Mucosa of rectum (tissue), 2 donors: ENCODE results near the gene KCNH2.
"Not testable (repeated sequence)": the region's sequence is repeated elsewhere in the genome, so short reads cannot be mapped to it uniquely, and the experiment has no call there.

Source experiments
- H3K27ac ChIP-seq, 2 donors: one replicate each; pipeline ENCODE4 v1.7.0; 2013; ENCODE audit warnings: inconsistent platforms in 2 of 2, low read depth in 2 of 2, low read length in 2 of 2
- H3K27me3 ChIP-seq, 2 donors: one replicate each; pipeline ENCODE4 v1.7.0; 2013; ENCODE audit warnings: low read length in 2 of 2; ENCODE audit not compliant: control insufficient read depth in 2 of 2, insufficient read depth in 2 of 2
- H3K36me3 ChIP-seq, 2 donors: one replicate each; pipeline ENCODE4 v1.7.0; 2013; ENCODE audit warnings: low read length in 2 of 2; ENCODE audit not compliant: control insufficient read depth in 2 of 2, insufficient read depth in 2 of 2
- H3K4me1 ChIP-seq, 2 donors: one replicate each; pipeline ENCODE4 v1.7.0; 2013; ENCODE audit warnings: low read length in 2 of 2, mild to moderate bottlenecking in 1 of 2; ENCODE audit not compliant: control insufficient read depth in 2 of 2, insufficient read depth in 2 of 2
- H3K4me3 ChIP-seq, 2 donors: one replicate each; pipeline ENCODE4 v1.7.0; 2013; ENCODE audit warnings: low read length in 2 of 2
- H3K9ac ChIP-seq, 2 donors: one replicate each; pipeline ENCODE4 v1.7.0; 2013; ENCODE audit warnings: low read length in 2 of 2, low read depth in 1 of 2, mild to moderate bottlenecking in 1 of 2
- H3K9me3 ChIP-seq, 2 donors: one replicate each; pipeline ENCODE4 v1.7.0; 2013; ENCODE audit warnings: low read length in 2 of 2; ENCODE audit not compliant: control insufficient read depth in 2 of 2
- donor health status: healthy.
- donor health status: Normal muscosa, but diverticular disease.

The KCNH2 gene

DNA sequence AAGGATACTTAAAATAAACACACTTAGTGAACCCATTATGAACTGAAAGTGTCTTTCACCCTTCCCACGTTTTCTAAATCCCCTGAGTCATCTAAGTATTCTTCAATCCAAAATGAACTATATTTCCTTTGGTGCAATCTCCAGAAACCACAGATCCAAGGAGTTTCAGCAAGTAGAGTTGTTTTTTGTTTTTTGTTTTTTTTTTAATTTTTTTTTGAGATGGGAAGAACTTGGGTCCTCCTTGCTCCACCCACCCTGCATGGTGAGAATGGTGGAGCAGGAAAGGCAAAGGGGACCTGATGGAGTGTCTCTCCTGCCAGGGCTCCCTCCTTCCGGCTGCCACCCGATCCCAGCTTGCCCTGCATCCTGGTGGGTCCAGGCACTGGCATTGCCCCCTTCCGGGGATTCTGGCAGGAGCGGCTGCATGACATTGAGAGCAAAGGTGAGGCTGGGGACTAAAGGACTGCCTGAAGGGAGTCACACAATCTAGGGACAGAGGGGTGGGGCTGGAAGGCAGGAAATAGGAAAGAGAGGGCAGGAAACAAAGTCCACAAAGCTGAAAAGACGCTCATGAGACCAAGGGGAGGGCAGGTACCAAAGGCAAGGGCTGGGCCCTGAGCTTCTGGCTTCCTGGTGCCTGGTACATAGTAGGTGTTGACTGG, 34.0 kb upstream of the KCNH2 start:
- no peak overlapping the region for H3K4me3 ChIP-seq
- no peak overlapping the region for H3K9ac ChIP-seq
- peak overlapping the region; percentile 46 to 56 for H3K27ac ChIP-seq
- H3K27me3 ChIP-seq = no peaks in the 10 kb centered on the region
- peaks cover 12 to 29% of the 10 kb centered on the region in 2 donors for H3K4me1 ChIP-seq
- H3K9me3 ChIP-seq = no peaks in the 10 kb centered on the region
- no peaks in the 10 kb centered on the region for H3K36me3 ChIP-seq

DNA sequence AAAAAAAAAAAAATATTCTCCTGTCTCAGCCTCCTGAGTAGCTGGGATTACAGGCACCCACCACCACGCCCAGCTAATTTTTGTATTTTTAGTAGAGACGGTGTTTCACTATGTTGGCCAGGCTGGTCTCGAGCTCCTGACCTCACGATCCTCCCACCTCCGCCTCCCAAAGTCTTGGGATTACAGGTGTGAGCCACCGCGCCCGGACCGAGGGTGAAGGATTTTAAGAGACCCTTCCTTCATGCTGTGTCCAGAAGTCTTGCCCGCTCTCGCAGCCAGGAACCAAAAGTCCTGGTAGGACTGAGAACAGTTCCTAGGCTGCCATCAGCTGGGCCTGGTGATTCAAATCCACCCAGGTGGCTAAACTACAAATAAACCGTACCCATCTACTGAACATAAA, 33.5 kb upstream of the KCNH2 start:
- not testable (repeated sequence) for H3K27me3 ChIP-seq, H3K9me3 ChIP-seq, H3K4me3 ChIP-seq, H3K36me3 ChIP-seq, H3K27ac ChIP-seq, H3K9ac ChIP-seq
- H3K4me1 ChIP-seq = peaks cover 12 to 29% of the 10 kb centered on the region in 2 donors

DNA sequence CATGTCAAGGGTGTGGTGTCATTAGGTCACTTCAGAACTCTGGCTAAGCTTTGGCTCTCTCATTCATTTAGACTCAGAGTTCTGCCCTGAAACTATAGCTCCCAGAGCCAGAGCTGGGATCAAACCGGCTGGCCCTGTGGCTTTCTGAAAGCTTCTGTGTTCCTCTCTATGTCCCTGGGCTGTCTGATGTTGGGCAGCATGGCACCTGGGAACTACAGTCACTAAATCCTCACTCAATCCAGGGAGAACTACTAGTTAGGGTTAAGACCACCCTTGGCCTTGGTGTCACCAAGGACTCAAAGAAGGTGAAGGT, 32.9 kb upstream of the KCNH2 start:
- Histone ChIP-seq H3K9me3 (no peaks in the 10 kb centered on the region), H3K4me3 (no peak overlapping the region), H3K27me3 (no peaks in the 10 kb centered on the region), H3K36me3 (no peaks in the 10 kb centered on the region), H3K9ac (no peak overlapping the region), H3K27ac (no peak overlapping the region), H3K4me1 (peaks cover 12 to 29% of the 10 kb centered on the region in 2 donors)

DNA sequence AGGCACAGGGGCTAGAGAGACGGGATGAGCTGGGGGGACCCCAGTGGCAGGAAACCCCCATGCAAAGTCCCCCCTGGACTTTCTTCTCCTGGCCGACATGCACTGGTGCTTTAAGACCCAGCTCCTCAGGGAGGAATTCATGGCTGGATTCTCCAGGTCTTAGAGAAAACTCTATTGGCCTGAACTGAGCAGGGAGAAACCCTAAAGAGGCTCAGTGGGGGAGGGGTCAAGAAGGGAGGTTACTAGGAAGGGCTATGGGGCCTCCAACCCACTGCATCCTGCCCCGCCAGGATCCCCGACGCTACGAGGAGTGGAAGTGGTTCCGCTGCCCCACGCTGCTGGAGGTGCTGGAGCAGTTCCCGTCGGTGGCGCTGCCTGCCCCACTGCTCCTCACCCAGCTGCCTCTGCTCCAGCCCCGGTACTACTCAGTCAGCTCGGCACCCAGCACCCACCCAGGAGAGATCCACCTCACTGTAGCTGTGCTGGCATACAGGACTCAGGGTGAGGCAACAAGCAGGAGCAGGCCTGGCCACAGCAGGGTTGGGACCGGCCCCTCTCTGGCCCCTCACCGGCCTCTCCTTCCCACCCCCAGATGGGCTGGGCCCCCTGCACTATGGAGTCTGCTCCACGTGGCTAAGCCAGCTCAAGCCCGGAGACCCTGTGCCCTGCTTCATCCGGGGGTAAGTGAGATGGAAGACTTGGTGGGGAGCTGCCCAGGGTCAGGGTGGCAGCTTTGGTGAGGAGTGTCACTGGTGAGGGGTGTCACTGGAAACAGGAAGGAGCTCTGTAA, 32.4 kb upstream of the KCNH2 start:
- no peak overlapping the region for H3K27ac ChIP-seq

DNA sequence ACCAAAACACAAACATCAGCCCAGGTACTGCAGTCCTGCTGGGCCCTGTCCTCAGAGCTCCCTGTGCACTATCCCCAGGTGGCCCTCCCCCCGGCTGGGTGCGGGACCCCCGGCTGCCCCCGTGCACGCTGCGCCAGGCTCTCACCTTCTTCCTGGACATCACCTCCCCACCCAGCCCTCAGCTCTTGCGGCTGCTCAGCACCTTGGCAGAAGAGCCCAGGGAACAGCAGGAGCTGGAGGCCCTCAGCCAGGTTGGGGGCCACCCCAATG, 31.9 kb upstream of the KCNH2 start:
- H3K36me3 ChIP-seq = no peaks in the 10 kb centered on the region
- H3K9ac ChIP-seq = no peak overlapping the region
- H3K27ac ChIP-seq = no peak overlapping the region
- no peak overlapping the region for H3K4me3 ChIP-seq
- H3K9me3 ChIP-seq = no peaks in the 10 kb centered on the region
- peaks cover 12 to 29% of the 10 kb centered on the region in 2 donors for H3K4me1 ChIP-seq
- no peaks in the 10 kb centered on the region for H3K27me3 ChIP-seq

More for the DNA sequence above, 32.4 kb upstream of the KCNH2 start:
- Histone ChIP-seq H3K27me3 (no peaks in the 10 kb centered on the region), H3K36me3 (no peaks in the 10 kb centered on the region), H3K4me1 (peaks cover 12 to 29% of the 10 kb centered on the region in 2 donors), H3K9ac (no peak overlapping the region), H3K9me3 (no peaks in the 10 kb centered on the region), H3K4me3 (no peak overlapping the region)

DNA sequence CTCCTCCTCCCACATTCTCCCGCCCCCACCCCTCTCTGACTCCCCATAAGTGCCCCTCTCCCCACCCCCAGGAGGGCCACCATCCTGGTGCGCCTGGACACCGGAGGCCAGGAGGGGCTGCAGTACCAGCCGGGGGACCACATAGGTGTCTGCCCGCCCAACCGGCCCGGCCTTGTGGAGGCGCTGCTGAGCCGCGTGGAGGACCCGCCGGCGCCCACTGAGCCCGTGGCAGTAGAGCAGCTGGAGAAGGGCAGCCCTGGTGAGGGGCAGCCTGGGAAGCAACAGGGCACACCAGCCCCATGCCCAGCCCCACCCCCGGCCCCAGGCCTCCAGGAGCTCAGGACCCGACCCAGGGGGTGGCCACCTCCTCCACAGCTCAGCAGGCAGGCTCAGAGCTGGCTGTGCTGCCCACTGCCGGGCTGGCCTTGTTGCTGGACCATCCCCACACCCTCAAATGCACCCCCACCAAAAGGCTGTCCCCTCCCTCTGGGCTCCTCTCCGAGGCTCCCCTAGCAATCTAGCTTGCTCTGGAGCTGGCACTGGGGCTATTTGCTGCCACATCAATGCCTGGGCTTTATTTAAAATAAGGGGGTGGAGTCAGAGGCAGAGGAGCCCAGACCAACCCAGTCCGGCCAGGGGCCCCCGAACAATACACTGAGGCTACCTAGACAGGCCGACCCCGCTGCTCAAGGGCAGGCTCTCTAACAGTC, 31.4 kb upstream of the KCNH2 start:
- Histone ChIP-seq H3K27ac (no peak overlapping the region), H3K4me3 (no peak overlapping the region), H3K27me3 (no peaks in the 10 kb centered on the region), H3K9me3 (no peaks in the 10 kb centered on the region), H3K9ac (no peak overlapping the region), H3K36me3 (no peaks in the 10 kb centered on the region), H3K4me1 (peaks cover 12 to 29% of the 10 kb centered on the region in 2 donors)

DNA sequence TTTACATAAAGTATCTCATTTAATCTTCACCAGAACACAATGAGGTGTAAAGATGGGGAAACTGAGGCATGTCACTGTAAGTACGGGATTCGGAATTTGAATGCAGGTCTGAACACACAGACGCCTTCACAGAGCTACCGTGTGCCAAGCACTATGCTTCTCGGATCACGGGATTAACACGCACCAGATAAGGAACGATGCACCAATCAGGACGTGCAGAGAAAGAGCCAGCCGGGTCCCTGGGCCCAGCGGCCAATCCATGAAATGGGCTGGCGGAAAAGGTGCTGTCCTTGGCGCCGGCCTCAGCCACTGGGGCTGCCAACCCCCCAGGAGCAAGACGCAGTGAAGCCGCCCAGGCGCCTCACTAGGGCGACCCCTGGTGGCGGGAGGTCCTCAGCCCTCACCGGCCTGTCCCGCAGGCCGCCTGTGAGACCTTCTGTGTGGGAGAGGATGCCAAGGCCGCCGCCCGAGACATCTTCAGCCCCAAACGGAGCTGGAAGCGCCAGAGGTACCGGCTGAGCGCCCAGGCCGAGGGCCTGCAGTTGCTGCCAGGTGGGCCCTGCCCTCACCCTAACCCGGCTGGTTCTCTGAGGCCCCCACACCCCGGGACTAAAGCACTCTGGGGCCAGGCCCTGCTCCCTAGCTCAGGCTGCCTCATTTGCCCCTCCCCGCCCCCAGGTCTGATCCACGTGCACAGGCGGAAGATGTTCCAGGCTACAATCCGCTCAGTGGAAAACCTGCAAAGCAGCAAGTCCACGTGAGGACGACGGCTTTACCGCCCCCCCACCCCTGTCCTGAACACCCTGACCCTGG, 30.6 kb upstream of the KCNH2 start:
- peak overlapping the region in 1 of 2 donors; percentile 32 for H3K9ac ChIP-seq
- H3K36me3 ChIP-seq = no peaks in the 10 kb centered on the region
- H3K9me3 ChIP-seq = no peaks in the 10 kb centered on the region
- no peaks in the 10 kb centered on the region for H3K27me3 ChIP-seq
- H3K4me3 ChIP-seq = peak overlapping the region; percentile 41 to 68
- peaks cover 12 to 24% of the 10 kb centered on the region in 2 donors for H3K4me1 ChIP-seq
- peak overlapping the region in 1 of 2 donors; percentile 13 for H3K27ac ChIP-seq

DNA sequence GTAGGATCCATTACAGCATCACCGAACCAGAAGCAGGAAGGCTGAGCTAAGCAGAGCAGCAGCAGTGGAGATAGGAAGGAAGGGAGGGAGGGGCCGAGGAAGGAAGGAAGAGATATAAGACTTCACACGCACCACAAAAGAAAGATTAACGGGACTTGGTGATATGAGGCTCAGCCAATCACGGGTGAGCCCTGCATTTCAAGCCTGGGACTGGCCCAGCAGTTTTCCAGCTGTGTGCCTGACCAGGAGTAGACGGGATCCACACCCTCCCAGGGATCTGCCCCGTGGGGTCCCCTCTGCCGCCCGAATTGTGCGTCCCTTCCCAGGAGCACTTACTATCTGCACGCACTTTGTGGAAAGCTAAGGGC, 30.0 kb upstream of the KCNH2 start:
- no peaks in the 10 kb centered on the region for H3K9me3 ChIP-seq
- H3K9ac ChIP-seq = no peak overlapping the region
- H3K27me3 ChIP-seq = no peaks in the 10 kb centered on the region
- H3K36me3 ChIP-seq = no peaks in the 10 kb centered on the region
- peak overlapping the region in 1 of 2 donors; percentile 13 for H3K27ac ChIP-seq
- H3K4me1 ChIP-seq = peaks cover 15 to 22% of the 10 kb centered on the region in 2 donors
- peak overlapping the region; percentile 41 to 68 for H3K4me3 ChIP-seq

DNA sequence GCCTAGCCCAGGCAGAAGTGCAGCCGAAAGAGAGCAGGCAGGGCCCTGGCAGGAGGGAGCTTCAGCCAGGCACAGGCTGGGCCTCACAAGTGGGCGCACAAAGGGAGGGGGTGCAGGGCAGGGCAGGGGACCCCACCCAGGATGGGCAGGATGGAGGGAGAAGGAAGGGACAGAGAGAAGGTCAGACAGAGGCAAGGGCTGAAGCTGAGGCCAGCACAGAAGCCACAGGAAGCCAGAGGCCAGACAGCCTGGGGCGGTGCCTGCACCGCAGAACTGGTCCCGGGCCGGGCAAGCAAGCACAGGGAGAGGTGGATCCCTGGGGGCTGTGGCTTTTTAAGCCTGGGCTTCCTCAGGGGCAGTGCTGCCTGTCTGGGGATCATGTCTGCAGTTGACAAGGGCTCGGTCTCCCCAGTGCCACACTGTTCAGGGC, 29.4 kb upstream of the KCNH2 start:
- peaks cover 10 to 15% of the 10 kb centered on the region in 2 donors for H3K4me1 ChIP-seq

More for the DNA sequence above, 29.4 kb upstream of the KCNH2 start:
- H3K9ac ChIP-seq = no peak overlapping the region
- no peaks in the 10 kb centered on the region for H3K9me3 ChIP-seq
- H3K36me3 ChIP-seq = no peaks in the 10 kb centered on the region
- H3K4me3 ChIP-seq = no peak overlapping the region
- no peak overlapping the region for H3K27ac ChIP-seq
- no peaks in the 10 kb centered on the region for H3K27me3 ChIP-seq
